Measurements from ENCODE around the gene PI3. TPM values are rescaled to one million over a fixed set of nuclear protein-coding genes. Genes with fewer than 3 reads are reported as not detected.

PI3 gene
- total and polyA plus RNA-seq, 8 donors = 1.6 to 172 (median 21.1) TPM; not detected in 2

DNA sequence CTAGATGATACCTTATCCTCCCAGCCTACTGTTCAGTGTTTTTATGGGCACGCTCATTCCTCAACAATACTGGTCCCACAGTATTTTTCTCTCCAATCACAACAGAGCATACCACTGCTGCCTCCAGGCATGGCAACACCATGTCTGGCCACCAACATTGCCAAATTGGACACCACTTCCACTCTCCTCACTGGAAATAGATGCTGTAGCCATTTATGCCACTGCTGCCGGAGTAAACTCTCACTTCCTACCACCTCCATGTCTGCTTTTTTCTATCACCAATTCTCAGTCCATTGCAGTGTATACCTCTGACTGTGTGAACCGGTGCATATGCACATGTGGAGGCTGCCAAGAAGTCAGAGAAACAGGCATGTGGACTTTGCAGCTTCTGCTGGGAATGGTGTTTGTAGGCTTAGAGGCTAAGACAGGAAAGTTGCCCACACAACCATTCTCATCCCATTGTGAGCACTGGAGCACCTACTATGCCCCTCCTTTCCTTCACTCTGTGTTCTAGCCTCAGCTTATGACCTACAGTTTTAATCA, 14.4 kb downstream of the PI3 start:
- WGBS, 5 donors = 83 to 95% (median 86%) methylated on average over 3 of the region's 3 CpGs
- intact Hi-C loops (cut with DNase I; ENCODE audit: low total_unique reads) = no loop called here

DNA sequence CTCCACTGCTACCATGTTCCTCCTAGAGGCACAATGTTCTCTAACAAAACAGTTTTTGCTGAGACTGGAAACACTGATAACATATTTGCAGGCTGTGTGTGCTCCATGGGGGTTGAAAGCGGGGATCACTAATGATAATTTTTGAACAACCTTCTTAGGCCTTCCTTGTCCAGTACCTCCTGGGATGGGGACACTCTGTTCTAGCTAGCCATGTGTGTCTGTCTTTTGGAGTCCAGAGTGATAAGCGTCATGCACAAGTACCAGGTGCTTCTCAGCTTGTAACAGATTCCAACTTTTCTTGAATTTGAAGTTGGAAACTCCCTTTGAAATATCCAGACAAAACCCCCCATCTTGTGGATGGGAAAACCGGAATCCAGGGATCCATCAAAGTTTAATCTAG, 15.2 kb downstream of the PI3 start:
- TF ChIP-seq POLR2A (IDR thresholded peaks at IDR 0.05) (no peak), EP300 (IDR thresholded peaks at IDR 0.05) (no peak), POLR2AphosphoS5 (IDR thresholded peaks at IDR 0.05) (no peak)
- TF ChIP-seq, protein P1, sequence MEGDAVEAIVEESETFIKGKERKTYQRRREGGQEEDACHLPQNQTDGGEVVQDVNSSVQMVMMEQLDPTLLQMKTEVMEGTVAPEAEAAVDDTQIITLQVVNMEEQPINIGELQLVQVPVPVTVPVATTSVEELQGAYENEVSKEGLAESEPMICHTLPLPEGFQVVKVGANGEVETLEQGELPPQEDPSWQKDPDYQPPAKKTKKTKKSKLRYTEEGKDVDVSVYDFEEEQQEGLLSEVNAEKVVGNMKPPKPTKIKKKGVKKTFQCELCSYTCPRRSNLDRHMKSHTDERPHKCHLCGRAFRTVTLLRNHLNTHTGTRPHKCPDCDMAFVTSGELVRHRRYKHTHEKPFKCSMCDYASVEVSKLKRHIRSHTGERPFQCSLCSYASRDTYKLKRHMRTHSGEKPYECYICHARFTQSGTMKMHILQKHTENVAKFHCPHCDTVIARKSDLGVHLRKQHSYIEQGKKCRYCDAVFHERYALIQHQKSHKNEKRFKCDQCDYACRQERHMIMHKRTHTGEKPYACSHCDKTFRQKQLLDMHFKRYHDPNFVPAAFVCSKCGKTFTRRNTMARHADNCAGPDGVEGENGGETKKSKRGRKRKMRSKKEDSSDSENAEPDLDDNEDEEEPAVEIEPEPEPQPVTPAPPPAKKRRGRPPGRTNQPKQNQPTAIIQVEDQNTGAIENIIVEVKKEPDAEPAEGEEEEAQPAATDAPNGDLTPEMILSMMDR (IDR thresholded peaks at IDR 0.05) = no peak
- Histone ChIP-seq H3K9me3 (no peaks in the 10 kb centered on the region), H3K27me3 (no peaks in the 10 kb centered on the region), H3K27ac (no peak overlapping the region), H3K36me3 (no peaks in the 10 kb centered on the region), H3K4me3 (no peak overlapping the region), H3K4me1 (no peaks in the 10 kb centered on the region)
- intact Hi-C loops (cut with DNase I; ENCODE audit: low total_unique reads) = no loop called here
- no peak for DNase-seq
- WGBS, 5 donors = 79 to 91% (median 82%) methylated on average over 3 of the region's 3 CpGs

More for the DNA sequence above, 14.4 kb downstream of the PI3 start:
- TF ChIP-seq POLR2A (IDR thresholded peaks at IDR 0.05) (no peak), POLR2AphosphoS5 (IDR thresholded peaks at IDR 0.05) (no peak)
- TF ChIP-seq, protein P1 (IDR thresholded peaks at IDR 0.05) = no peak
- no peaks in the 10 kb centered on the region for H3K36me3 ChIP-seq
- DNase-seq = no peak
- H3K9me3 ChIP-seq = no peaks in the 10 kb centered on the region
- no peaks in the 10 kb centered on the region for H3K4me1 ChIP-seq
- H3K27me3 ChIP-seq = no peaks in the 10 kb centered on the region
- H3K27ac ChIP-seq = no peak overlapping the region
- H3K4me3 ChIP-seq = no peak overlapping the region

DNA sequence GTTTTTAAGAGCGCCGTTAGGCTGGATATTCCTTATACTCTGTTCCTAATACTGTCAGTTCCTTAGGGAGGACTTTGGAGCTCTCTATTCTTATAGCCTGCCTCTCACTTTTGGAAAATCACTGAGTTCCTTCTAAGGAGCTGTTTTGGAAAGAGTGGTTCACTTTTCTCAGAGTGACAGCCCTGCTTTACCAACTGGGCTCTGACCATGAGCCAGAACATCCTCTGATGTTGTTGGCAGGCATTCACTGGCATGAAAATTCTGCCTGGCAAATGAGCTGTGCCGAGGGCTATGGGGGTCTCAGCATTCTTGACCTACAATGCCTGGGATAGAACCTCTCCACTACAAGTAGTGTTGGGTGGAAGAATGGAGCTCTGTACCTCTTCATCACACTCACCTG, 17.2 kb downstream of the PI3 start:
- H3K9me3 ChIP-seq = no peaks in the 10 kb centered on the region
- H3K36me3 ChIP-seq = no peaks in the 10 kb centered on the region
- WGBS, 5 donors = 85 to 94% (median 89%) methylated on average over 3 of the region's 3 CpGs
- intact Hi-C loops (cut with DNase I; ENCODE audit: low total_unique reads) = no loop called here
- no peaks in the 10 kb centered on the region for H3K4me1 ChIP-seq
- H3K4me3 ChIP-seq = no peak overlapping the region
- H3K27ac ChIP-seq = no peak overlapping the region
- TF ChIP-seq POLR2AphosphoS5 (IDR thresholded peaks at IDR 0.05) (no peak), EP300 (IDR thresholded peaks at IDR 0.05) (no peak), POLR2A (IDR thresholded peaks at IDR 0.05) (no peak)
- H3K27me3 ChIP-seq = no peaks in the 10 kb centered on the region
- no peak for DNase-seq

DNA sequence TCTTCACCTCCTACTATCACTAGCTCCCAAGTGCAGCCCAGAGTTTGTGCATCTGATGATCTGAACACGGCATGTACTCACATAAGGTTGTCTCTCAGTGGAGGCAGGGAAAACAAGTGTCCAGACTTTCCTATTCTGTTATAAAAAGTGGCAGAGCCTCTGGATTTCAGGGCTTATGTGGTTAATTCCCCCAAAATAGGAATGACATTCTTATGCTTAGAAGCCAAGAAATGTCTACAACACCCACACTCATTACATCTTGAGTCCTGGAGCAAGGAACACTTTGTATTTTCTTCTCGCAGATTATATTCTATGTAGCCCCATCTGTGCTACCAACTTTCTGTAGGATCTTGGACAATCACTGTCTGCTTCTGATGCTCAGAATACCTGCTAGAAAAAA, 18.6 kb downstream of the PI3 start:
- H3K4me1 ChIP-seq = no peaks in the 10 kb centered on the region
- TF ChIP-seq POLR2AphosphoS5 (IDR thresholded peaks at IDR 0.05) (no peak), POLR2A (IDR thresholded peaks at IDR 0.05) (no peak), EP300 (IDR thresholded peaks at IDR 0.05) (no peak)
- TF ChIP-seq, protein P1 (IDR thresholded peaks at IDR 0.05) = no peak
- H3K4me3 ChIP-seq = no peak overlapping the region
- no peak overlapping the region for H3K27ac ChIP-seq
- no peaks in the 10 kb centered on the region for H3K36me3 ChIP-seq
- 92 to 96% (median 95%) methylated on average over 2 of the region's 2 CpGs for WGBS, 5 donors
- no peak for DNase-seq
- intact Hi-C loops (cut with DNase I; ENCODE audit: low total_unique reads) = no loop called here
- H3K9me3 ChIP-seq = no peaks in the 10 kb centered on the region
- peaks cover 0 to 6% (median 0%) of the 10 kb centered on the region in 3 donors for H3K27me3 ChIP-seq

DNA sequence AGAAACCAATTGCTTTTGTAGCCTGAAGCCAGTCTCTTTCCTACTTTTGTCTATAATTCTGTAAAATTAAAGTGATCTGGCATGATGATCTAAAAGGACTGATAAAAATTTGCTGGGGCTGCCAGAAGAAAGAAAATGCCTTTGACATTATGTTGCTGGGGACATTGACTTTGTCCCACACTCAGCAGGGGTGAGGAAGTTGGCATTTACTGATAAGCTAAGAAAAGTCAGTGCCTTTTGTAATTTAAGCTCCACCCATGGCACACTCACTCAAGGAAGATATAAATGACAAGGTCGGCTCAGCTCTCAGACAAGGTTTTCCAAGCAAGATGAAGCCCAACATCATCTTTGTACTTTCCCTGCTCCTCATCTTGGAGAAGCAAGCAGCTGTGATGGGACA, 32.0 kb downstream of the PI3 start, which contains the start of gene SEMG1:
Gene SEMG1, plus strand, starts transcription at position 309 of the 400 bp plus-strand sequence. Its CDS starts 21 bp downstream, at position 330.
- H3K4me3 ChIP-seq = no peak within 1 kb of the TSS
- TF ChIP-seq EP300 (IDR thresholded peaks at IDR 0.05) (no peak), POLR2AphosphoS5 (IDR thresholded peaks at IDR 0.05) (no peak), POLR2A (IDR thresholded peaks at IDR 0.05) (no peak)
- TF ChIP-seq, protein P1 (IDR thresholded peaks at IDR 0.05) = no peak
- peaks cover 0 to 6% (median 3%) of the 10 kb centered on the region in 4 donors for H3K9me3 ChIP-seq
- intact Hi-C loops (cut with DNase I; ENCODE audit: low total_unique reads) = no loop called here
- no peaks in the 10 kb centered on the region for H3K36me3 ChIP-seq
- H3K4me1 ChIP-seq = no peaks in the 10 kb centered on the region
- WGBS, 5 donors = 9 to 41% (median 16%) methylated on average over 1 of the region's 1 CpG
- H3K27me3 ChIP-seq = peaks cover 0 to 20% (median 0%) of the 10 kb centered on the region in 3 donors
- DNase-seq = no peak
- no peak within 1 kb of the TSS for H3K27ac ChIP-seq

Measured in stomach (tissue), 9 donors.